HG03342 (cell line): ENCODE data around the gene LDLRAD3.
"Not testable (repeated sequence)": the region's sequence is repeated elsewhere in the genome, so short reads cannot be mapped to it uniquely, and the experiment has no call there.

Experiments
- ATAC-seq: cut with Tn5 transposase; IDR thresholded peaks from one replicate; pipeline ENCODE4 v1.9.1; 2021; ENCODE audit warnings: mild to moderate bottlenecking, moderate library complexity; ENCODE audit not compliant: unreplicated experiment

LDLRAD3 gene

GRCh38 chr11:35943713-35944502, at the start of gene LDLRAD3:
TSS of gene LDLRAD3 (plus strand) at chr11:35944062. CDS start at chr11:35944099, 37 bp downstream.
- peak; percentile 61 for ATAC-seq

GRCh38 chr11:35897019-35897418, 46.8 kb upstream of the LDLRAD3 start:
- no peak for ATAC-seq

GRCh38 chr11:35902961-35903360, 40.9 kb upstream of the LDLRAD3 start:
- no peak for ATAC-seq

GRCh38 chr11:35905646-35906276, 38.1 kb upstream of the LDLRAD3 start:
- no peak for ATAC-seq

- ATAC-seq = no peak
Measured at GRCh38 chr11:35906277-35906661, 37.6 kb upstream of the LDLRAD3 start.

- no peak for ATAC-seq
Measured at GRCh38 chr11:35906681-35907080, 37.2 kb upstream of the LDLRAD3 start.

- ATAC-seq = peak; percentile 84
Measured at GRCh38 chr11:35907648-35908431, 36.0 kb upstream of the LDLRAD3 start.

GRCh38 chr11:35908432-35908771, 35.5 kb upstream of the LDLRAD3 start:
- ATAC-seq = not testable (repeated sequence)

- ATAC-seq = no peak
Measured at GRCh38 chr11:35909511-35910265, 34.2 kb upstream of the LDLRAD3 start.

GRCh38 chr11:35911013-35911412, 32.8 kb upstream of the LDLRAD3 start:
- no peak for ATAC-seq

GRCh38 chr11:35911616-35912165, 32.2 kb upstream of the LDLRAD3 start:
- ATAC-seq = no peak

GRCh38 chr11:35912436-35912835, 31.4 kb upstream of the LDLRAD3 start:
- ATAC-seq = not testable (repeated sequence)

- ATAC-seq = no peak
Measured at GRCh38 chr11:35912883-35913624, 30.8 kb upstream of the LDLRAD3 start.

- no peak for ATAC-seq
Measured at GRCh38 chr11:35914816-35915215, 29.0 kb upstream of the LDLRAD3 start.

GRCh38 chr11:35916270-35916669, 27.6 kb upstream of the LDLRAD3 start:
- ATAC-seq = no peak

- ATAC-seq = peak; percentile 39
Measured at GRCh38 chr11:35917676-35918075, 26.2 kb upstream of the LDLRAD3 start.

GRCh38 chr11:35918716-35919115, 25.1 kb upstream of the LDLRAD3 start:
- ATAC-seq = no peak

GRCh38 chr11:35919244-35919643, 24.6 kb upstream of the LDLRAD3 start:
- no peak for ATAC-seq

GRCh38 chr11:35923452-35923851, 20.4 kb upstream of the LDLRAD3 start:
- ATAC-seq = no peak

- ATAC-seq = no peak
Measured at GRCh38 chr11:35924811-35925210, 19.1 kb upstream of the LDLRAD3 start.
